Measurements from ENCODE around the gene CCDC134.
"Not testable (repeated sequence)": the region's sequence is repeated elsewhere in the genome, so short reads cannot be mapped to it uniquely, and the experiment has no call there.

CCDC134 gene

DNA sequence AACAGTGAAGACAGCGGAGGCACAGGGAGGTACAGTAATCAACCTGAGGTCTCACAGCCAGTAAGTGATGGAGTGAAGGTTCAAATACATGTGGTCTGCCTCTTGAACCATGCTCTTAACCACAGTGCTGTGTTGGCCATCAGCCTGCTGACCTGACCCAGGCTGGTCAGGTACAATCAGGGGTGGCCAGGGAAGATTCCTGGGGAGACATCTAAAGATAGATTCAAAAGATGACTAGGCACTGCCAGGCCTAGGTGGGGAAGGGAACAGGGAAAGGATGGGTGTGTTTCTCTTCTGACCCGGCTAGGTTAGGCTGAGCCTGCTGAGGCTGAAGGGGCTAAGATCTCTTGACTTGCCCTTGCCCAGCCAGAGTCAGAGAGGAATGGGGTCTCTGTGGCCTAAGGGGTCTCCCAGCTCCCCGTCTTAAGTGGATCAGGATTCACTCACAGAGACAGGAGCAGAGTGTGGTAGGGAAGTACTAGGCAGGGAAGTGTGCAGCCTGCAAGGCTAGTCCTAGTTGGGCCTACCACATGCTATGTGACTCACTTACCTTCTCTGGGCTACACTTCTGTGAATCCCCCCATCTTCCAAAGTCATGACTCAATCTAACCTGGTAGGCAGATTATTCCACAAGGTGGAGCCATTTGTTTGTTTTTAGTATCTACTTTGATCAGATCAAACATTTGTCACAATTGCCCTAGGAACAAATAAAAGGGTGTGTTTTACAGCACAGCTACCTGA lies 22.0 kb downstream of the CCDC134 start:
- peak in 2 of 56 donors; percentile 9 to 58 for DNase-seq

DNA sequence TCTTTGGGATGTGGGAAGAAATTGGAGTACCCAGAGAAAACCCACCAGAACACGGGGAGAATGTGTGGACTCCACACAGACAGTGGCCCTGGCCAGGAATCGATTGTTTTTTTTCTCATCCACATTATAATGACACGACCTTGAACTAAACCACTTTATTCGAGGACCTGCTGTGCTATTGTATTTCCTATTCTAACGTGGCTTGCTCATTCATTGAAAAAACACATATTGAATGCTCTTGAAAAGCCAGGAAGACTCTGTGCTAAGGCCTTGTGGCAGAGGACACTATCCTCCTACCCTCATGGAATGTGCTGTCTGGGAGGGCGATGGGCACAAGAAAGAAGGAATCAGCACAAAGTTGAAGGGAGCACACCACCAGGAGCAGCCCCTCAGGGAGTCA lies 23.3 kb downstream of the CCDC134 start:
- DNase-seq, result no peak

DNA sequence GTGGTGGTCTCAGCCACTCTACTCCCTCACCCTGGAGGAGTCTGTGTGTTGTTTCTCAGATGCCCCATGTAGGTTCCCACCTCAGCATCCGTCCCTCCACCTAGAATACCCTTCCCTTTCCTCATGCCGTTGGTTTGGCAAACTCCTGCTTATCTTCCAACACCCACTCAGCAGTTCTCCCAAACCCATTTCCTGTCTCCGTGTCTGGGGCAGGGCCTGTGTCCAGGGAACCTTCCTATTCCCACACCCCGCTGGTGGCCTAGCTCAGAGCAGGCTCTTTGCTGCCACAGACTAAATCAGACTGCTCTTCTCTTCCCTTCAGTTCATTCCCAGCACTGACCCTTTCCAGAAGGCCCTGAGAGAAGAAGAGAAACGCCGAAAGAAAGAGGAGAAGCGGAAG lies 24.9 kb downstream of the CCDC134 start:
- DNase-seq, result no peak

DNA sequence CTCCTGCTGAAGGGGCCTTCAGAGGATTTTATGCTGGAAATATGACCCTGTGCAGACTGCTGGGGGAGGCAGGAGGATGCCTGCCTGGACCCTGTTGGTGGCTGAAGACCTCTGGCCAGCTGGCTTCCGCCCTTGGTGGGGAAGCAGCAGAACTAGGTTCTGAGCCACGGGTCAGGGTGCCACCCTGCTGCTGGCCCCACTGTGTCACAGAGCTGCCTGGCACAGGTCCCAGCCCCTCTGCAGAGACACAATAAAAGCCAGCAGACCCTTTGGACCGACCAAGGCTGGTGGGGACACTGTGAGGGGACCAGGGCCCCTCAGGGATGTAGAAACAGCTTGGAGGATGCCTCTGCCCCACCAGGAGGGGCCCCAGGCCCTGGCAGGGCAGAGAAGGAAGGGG lies 25.5 kb downstream of the CCDC134 start:
- no peak for DNase-seq

DNA sequence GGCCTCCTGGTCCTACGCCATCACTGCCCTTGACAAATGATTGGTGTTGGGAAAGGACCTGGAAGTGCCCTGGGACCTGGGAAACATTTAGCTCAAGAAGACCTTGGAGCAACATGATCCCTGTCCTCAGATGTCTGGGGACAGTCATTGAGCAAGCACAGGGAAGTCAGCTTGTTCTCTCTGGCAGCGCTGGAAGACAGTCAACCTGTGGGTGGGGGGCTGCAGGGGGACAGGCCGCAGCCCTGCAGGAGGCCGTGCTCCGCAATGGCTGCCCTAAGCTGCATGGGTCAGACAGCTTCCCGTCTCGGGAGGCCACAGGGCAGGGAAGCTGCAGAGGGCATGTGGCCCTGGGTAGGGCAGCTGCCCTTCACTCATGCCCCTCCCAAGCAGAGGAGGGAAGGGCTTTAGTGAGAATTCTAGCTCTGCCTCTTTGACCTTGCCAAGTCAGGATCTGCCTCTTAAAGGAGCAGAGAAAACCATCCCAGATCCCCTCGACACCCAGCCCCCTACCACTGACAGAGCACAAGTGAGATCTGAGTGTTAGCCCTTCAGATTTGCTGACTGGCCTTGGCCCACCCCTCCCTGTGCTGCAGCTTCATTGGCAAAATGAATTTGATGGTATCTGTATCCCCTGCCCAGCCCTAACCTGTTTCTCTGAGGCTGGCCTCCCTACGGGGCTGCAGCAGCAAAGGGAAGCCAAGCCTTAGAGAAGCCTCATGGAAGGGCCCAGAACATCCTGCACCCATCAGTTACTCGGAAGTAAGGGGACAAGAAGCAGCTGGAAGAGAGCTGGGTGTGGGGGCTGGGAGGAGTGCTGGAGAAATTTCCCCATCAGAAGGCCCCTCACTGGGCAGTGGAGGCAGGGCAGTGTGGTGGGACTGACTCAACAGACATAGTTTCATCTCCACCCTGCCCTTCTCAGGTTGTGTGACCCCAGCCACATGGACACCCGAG lies 26.2 kb downstream of the CCDC134 start:
- peak in 1 of 56 donors; percentile 18 for DNase-seq

DNA sequence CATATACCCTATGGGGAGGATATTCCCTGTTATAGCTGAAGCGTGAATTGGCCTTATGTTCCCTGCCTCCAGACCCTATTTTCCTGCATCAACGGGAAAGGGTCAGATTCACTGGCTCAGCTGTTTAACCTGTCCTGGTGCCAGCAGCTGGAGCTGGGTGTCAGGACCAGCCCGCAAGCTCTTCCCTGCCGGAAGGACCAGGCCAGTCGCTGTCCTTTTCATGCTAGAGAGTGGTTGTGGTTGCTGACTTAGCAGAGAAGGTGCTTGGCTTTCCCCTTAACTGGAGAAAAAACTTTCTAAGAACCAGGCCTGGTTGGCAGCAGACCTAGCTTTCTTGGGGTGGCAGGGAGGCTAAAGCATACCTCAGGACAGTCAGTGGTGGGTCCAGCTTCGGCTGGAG lies 27.2 kb downstream of the CCDC134 start:
- peak in 3 of 56 donors; percentile 7 to 31 (median 21) for DNase-seq

DNA sequence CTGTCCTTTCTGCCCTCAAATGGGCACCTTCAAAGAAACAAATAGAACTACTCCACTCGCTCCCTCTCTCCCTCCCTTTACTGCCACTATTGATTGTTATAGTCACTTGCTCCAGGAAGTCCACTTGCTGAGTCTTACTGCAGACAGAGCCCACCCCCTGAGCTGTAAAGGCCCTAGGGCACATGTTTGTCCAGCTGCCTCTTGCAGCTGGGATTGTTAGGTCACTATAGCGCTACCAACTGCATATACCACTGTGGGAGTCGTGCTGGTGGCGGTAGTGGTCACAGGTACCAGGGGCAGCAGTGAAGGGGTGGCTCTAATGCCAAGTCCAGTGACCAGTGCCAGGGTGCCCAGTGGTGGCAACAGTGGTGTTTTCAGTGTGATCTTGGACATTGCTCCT lies 28.0 kb downstream of the CCDC134 start:
- no peak for DNase-seq

DNA sequence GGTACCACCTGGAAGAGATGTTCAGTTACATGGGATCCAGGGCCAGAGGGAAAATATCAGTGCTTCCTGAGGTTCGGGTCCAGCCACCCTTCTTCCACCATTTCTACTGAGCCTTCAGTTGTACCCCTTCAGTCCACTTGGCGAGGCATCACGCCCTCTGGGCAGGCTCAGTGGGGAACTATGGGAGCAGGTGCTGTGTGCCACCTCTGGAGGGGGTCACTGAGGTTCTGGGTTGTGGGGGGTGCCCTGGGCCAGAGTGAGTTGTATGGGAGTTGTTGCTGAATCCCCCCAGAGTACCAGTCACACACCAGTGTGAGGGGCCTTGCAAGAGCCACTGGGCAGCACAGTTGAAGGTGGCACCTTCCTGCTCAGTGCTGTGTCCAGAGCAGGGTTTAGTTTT lies 29.7 kb downstream of the CCDC134 start:
- DNase-seq, result no peak

DNA sequence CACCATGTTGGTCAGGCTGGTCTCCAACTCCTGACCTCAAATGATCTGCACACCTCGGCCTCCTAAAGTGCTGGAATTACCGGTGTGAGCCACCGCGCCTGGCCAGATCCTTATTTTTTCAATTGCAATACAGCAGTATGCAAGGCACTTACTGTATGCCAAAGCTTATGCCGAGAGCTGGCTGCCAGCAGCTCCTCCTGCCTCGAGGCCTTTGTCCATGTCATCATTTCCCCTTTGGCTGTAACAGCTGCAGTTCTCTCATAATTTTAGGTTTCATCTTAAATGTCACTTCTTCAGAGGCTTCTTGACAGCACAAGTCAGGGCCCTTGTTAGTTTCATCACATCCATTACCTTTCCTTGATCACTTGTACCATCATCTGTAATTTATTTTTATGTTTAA lies 30.9 kb downstream of the CCDC134 start:
- DNase-seq, result no peak

DNA sequence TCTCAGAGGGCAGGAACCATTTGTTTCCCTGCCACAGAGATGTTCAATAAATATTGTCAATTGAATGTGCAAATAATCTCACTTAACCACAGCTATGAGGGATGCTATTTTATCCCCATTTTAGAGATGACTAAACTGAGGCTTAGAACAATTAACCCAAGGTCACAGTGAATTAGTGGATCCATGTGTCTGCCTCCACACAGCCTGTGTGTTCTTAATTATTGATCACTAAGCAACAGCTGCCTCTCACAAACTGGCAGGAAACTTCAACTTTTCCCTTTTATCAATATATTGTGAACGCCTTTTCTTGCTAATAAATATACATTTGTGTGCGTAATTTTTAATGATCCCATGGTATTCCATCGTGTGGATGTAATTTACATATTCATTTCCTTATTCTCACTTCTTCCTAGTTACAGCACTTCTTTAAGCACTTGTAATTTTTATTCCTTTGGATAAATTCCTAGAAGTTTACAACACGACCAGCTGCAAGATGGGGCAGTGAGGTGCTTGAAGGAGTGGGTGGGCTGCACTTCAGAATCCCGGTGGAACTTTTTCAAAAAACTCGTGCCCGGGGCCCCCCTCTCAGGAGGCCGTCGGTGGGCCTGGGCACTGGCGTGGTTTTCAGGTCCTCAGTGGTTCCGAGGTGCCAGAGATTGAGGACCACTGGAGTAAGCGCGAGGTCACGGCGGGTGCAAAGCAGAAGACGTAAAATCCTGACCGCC lies 31.5 kb downstream of the CCDC134 start:
- peak in 1 of 56 donors; percentile 18 for DNase-seq

DNA sequence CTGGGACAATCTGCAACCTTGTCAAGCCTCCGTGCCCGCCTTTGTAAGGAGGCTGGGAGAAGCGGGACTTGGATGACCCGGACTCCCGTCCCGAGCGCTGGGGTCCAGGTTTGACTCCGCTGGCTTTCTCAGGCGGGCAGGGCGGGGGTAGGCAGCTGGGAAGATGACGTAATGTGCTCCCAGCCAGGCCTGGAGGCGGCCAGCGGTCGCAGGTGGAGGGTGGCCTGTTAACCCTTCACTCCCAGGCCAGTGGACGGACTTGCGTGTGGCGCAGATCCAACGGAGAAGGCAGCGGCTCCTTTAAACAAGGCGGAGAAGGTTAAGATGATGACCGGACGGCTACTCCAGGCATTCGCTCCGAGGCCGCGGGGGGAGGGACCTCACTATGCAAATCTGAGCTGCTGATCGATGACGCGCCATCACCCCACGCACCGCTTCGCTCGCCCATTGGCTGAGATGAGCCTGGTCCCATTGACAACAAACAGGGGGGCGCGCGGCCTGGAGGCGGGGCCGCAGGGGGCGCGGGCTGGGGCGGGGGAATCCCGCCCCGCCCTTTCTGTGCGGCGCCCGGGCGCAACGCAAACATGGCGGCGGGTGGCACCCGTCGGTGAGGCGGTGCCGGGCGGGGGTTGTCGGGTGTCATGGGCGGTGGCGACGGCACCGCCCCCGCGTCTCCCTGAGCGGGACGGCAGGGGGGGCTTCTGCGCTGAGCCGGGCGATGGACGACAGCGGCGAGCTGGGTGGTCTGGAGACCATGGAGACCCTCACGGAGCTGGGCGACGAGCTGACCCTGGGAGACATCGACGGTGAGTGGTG lies 32.3 kb downstream of the CCDC134 start, which contains the start of gene SREBF2:
Gene SREBF2, plus strand, starts transcription at position 553 of the 816 bp plus-strand sequence. Its CDS starts 166 bp downstream, at position 719.
- DNase-seq, result peak; percentile 94 to 100 (median 99)

DNA sequence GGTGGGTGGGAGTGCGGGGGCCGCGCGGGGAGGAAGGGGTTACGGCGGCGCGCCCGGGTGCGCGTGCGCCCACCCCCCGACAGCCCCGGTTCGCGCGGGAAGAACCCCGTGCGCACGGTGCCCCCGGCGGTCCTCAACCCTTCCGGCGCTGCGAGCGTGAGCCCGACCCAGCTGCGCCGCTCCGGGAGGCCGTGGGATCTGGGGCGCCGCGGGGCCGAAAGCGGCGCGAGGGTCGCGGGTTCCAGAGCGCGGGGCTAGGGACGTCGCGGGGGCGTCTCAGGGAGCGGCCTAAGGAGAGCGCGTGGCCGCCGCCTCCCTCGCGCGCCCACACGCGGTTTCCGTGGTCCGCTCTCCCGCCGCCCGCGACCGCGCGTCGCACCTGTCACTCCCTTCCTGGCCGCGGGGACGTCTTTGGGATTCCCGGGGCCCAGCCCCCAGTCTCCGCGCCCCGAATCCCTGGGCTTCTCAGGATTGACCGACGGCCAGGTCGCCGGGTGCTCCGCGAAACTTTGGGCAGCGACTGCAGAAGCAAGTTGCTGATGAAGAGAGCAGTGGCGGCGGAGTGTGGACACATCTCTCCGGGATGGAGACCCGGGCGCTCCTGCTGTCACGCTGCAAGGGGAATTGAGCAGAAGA lies 33.0 kb downstream of the CCDC134 start:
- DNase-seq, result peak in 31 of 56 donors; percentile 20 to 75 (median 45)

DNA sequence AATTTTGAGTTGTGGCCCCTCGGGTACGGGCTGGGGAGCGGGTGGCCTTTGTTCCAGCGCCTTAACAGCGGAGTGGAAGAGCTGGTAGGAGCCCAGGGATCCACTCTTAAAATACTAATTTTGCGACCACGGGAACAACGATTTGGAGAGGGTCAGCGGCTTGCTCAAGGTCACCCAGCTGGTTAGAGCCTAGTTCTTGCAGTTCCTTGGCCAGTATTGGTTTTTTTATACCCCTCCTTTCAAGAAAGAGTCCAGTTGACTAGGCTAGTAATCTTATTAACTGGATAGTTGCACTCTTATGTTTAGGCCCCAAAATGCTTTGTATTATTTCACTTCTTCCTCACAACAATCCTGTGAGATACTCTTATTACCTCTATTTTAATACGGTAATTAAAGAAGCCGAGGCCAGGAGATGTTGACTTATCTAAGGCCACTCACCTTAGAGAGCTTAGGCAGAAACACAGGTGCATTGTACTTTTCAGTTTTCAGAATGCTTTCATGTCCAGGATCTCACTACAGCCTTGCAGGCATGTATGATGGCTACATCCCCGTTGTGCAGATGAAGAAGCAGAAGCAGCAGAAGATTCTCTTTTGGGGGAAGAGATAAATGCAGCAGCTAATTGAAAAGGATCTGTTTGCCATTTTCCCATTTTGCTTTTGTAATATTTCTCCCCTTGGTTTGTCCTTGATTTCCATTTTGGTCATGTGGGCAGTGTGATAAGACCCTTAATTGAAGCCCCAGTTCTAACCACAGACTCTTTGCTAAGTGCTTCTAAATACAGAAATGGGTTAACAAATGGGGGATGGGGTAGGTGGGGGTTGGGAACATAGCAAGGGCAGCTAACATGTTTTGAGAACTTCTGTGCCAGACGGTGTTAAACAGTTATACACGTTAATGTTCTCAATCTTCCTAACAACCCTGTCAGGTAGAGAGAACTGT lies 33.8 kb downstream of the CCDC134 start:
- DNase-seq, result no peak

DNA sequence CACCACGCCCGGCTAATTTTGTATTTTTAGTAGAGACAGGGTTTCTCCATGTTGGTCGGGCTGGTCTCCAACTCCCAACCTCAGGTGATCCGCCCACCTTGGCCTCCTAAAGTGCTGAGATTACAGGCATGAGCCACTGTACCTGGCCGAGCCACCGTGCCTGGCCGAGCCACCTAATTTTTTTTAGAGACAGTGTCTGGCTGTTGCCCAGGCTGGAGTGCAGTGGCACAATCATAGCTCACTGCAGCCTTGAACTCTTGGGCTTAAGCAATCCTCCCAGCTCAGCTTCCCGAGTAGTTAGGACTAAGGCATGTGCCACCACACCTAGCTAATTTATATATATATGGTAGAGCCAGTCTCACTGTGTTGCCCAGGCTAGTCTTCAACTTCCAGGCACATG lies 35.0 kb downstream of the CCDC134 start:
- DNase-seq, result not testable (repeated sequence)

DNA sequence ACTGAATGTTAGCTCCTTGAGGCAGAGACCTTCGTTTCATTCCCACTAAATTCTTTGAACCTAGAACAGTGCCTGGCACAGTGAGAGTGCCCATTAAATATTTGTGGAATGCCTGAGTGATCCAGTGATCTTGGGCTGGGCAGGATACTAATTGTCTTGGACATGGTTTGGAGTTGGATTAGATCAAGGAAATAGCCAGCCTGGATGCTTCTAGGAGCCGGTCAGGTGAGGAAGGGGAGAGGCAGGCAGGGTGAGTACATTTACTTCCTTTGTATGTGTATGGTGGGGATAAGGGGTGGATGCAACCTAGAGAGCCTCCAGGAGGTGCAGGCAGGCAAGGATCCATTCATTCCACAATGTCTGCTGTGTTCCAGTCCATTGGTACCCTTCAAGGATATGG lies 36.1 kb downstream of the CCDC134 start:
- no peak for DNase-seq

DNA sequence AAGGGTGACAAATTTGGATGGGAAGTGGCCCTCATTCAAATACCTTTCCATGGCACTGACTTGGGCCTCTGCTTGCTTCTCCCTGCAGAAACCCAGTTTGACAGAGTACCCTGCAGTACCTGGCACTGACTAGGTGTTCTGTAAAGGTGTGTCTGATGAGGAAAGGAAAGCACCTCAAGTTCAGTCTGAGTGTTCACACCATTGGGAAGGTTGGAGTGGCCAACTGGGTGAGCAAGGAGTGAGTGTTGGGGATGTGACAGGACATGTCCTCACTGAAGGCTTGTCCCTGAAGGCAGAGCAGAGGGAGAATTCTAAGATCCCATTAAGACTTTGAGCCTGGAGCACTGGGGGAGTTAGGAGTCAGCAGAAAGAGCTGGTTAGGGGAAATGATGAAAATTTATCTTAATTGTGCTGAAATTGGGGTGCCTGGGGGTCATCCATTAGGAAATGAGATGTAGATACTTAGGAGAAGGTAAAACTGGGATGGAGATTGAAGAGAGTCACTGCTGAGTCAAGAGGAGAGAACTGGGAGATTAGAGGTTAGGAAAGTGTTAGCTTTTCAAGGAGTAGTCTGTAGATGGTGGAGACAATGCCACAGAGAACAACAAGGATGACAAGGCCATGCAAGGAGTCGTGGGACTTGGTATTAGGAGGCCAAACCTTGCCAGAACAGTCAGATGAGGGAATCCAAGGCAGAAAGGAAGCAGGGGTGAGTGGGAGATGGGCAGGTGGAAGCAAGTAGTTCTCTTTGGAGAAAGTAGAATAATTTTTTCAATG lies 38.6 kb downstream of the CCDC134 start:
- DNase-seq, result no peak

DNA sequence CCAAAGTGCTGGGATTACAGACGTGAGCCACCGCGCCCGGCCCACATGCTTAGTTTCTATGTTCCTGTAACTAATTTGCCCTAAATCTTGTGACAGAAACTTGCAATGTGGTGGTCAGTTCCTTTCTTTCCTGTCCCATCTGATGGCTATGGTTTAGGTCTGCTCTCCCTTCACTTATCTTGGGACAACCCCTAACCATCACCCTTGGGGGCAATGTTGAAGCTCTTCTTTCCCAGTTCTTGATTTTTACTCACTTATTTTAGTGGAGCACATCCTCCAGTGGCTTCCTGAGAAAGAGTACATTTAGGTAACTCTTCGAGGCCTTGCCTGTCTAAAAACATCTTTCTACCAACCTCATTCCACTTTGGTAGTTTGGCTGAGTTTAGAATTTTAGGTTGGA lies 39.7 kb downstream of the CCDC134 start:
- DNase-seq, result no peak

DNA sequence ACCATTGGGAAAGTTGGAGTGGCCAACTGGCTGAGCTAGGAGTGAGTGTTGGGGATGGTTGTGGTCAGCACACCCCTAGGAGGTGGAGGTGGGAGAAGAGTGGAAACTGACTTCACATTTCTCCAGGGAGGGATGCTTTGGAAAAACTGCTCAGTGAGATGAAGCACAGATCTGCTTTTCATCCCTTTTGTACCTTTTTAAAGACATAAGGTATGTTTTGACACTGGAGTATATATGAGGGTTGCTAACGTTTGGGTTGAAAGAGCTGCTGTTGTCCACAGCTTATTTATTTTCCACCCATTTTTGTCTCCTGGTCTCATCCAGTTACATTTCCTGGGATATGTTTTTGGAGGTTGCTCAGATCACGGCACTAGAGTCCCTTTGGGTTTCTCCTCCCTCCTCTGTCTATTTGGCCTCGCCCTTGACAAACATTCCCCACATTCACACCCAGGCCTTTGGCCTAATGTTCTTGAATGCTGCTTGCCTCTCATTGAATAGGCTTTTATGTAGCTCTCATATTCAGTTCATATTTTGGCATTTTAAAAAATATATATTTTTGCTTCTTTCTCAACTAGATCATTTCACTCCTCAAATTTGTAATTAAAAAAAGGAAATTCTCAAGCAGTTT lies 40.7 kb downstream of the CCDC134 start:
- no peak for DNase-seq

Measured in amygdala (tissue), 56 donors.